Hepatocyte (in vitro differentiated cells): ENCODE measurements around the gene ST8SIA3. TPM values are rescaled to one million over a fixed set of nuclear protein-coding genes. Genes with fewer than 3 reads are reported as not detected.

Experiments used
- DNase-seq: peaks from one replicate; pipeline ENCODE4 v3.0.0-alpha.2; 2016; ENCODE audit warnings: low spot score
- H2AFZ ChIP-seq: fragments of 200-600 bp; sonication (generic); 2 replicates; pipeline ENCODE4 v1.6.0; 2016; ENCODE audit warnings: antibody characterized with exemption, mild to moderate bottlenecking
- H3K27ac ChIP-seq: fragments of 200-600 bp; sonication (generic); 2 replicates; pipeline ENCODE4 v1.5.1; 2016; ENCODE audit warnings: mild to moderate bottlenecking
- H3K27me3 ChIP-seq: fragments of 200-600 bp; sonication (generic); 2 replicates; pipeline ENCODE4 v1.6.1; 2016
- H3K36me3 ChIP-seq: fragments of 200-600 bp; sonication (generic); replicated peaks from 2 replicates; pipeline ENCODE4 v1.5.1; 2016; ENCODE audit warnings: low read depth; ENCODE audit not compliant: insufficient read depth
- H3K4me1 ChIP-seq: fragments of 200-600 bp; sonication (generic); 2 replicates; pipeline ENCODE4 v1.5.1; 2016; ENCODE audit warnings: mild to moderate bottlenecking, moderate library complexity; ENCODE audit not compliant: insufficient read depth
- H3K4me2 ChIP-seq: fragments of 200-600 bp; sonication (generic); 2 replicates; pipeline ENCODE4 v1.6.0; 2016
- H3K4me3 ChIP-seq: fragments of 200-600 bp; sonication (generic); 2 replicates; pipeline ENCODE4 v1.5.1; 2016; ENCODE audit warnings: mild to moderate bottlenecking
- H3K79me2 ChIP-seq: fragments of 200-600 bp; sonication (generic); 2 replicates; pipeline ENCODE4 v1.6.0; 2017; ENCODE audit warnings: mild to moderate bottlenecking
- H3K9me2 ChIP-seq: fragments of 200-600 bp; sonication (generic); replicated peaks from 2 replicates; pipeline ENCODE4 v1.6.0; 2017; ENCODE audit warnings: mild to moderate bottlenecking; ENCODE audit not compliant: insufficient read depth
- H3K9me3 ChIP-seq: fragments of 200-600 bp; sonication (generic); 2 replicates; pipeline ENCODE4 v1.5.1; 2016; ENCODE audit warnings: low read depth, mild to moderate bottlenecking
- H4K20me1 ChIP-seq: fragments of 200-600 bp; sonication (generic); 2 replicates; pipeline ENCODE4 v1.6.0; 2016; ENCODE audit warnings: mild to moderate bottlenecking; ENCODE audit not compliant: insufficient read depth, poor library complexity, severe bottlenecking
- CTCF ChIP-seq: fragments of 200-600 bp; sonication (generic); IDR thresholded peaks from 2 replicates; pipeline ENCODE4 v1.5.1; 2016; ENCODE audit warnings: antibody characterized with exemption, mild to moderate bottlenecking; ENCODE audit not compliant: poor library complexity
- EZH2 ChIP-seq: fragments of 200-600 bp; sonication (generic); IDR thresholded peaks from 2 replicates; pipeline ENCODE4 v1.6.1; 2016; ENCODE audit warnings: antibody characterized with exemption, mild to moderate bottlenecking, borderline replicate concordance
- EZH2phosphoT487 ChIP-seq: fragments of 200-600 bp; sonication (generic); IDR thresholded peaks from one replicate; pipeline ENCODE4 v1.6.1; 2018; ENCODE audit warnings: antibody characterized with exemption, mild to moderate bottlenecking, low read depth, moderate library complexity; ENCODE audit not compliant: unreplicated experiment, severe bottlenecking
- WGBS: methylation state at CpG from one replicate; pipeline ENCODE4 v1.1.6; 2016; ENCODE audit warnings: low lambda C conversion rate; ENCODE audit errors: missing lambda C conversion rate; 5-methylcytosine and 5-hydroxymethylcytosine counted together
- polyA plus RNA-seq: library from polyadenylated mRNA; unstranded; fragments of >200 nt; fragmentation: Nextera tagmentation; extraction: Ambion mirVana; gene quantifications from 2 replicates; pipeline ENCODE4 v1.2.1, GENCODE V29; 2016
- total RNA-seq: library from RNA; depleted of rRNA; stranded (reverse); fragments of >200 nt; gene quantifications from 2 replicates; pipeline ENCODE4 v1.2.3, GENCODE V29; 2014

The ST8SIA3 gene
- total and polyA plus RNA-seq, 2 experiments from 2014 or later = 0.03 TPM; not detected in 1

GRCh38 chr18:57366528-57367081 is 14.2 kb downstream of the ST8SIA3 start:
- H3K27me3 ChIP-seq = no peaks in the 10 kb centered on the region
- no peaks in the 10 kb centered on the region for H3K4me1 ChIP-seq
- H3K9me3 ChIP-seq = no peaks in the 10 kb centered on the region
- H2AFZ ChIP-seq = no peak overlapping the region
- H3K4me3 ChIP-seq = no peak overlapping the region
- 87% methylated on average over 2 of the region's 2 CpGs for WGBS
- no peaks in the 10 kb centered on the region for H3K79me2 ChIP-seq
- H3K27ac ChIP-seq = no peak overlapping the region
- DNase-seq = no peak
- no peaks in the 10 kb centered on the region for H4K20me1 ChIP-seq
- no peaks in the 10 kb centered on the region for H3K36me3 ChIP-seq
- no peaks in the 10 kb centered on the region for H3K9me2 ChIP-seq
- no peak overlapping the region for H3K4me2 ChIP-seq
- no peak for TF ChIP-seq EZH2
- TF ChIP-seq CTCF = no peak
- no peak for TF ChIP-seq EZH2phosphoT487

- no peak overlapping the region for H2AFZ ChIP-seq
- H4K20me1 ChIP-seq = no peaks in the 10 kb centered on the region
- WGBS = 91% methylated on average over 9 of the region's 9 CpGs
- TF ChIP-seq EZH2 (no peak), EZH2phosphoT487 (no peak), CTCF (no peak)
- no peaks in the 10 kb centered on the region for H3K9me3 ChIP-seq
- H3K27me3 ChIP-seq = no peaks in the 10 kb centered on the region
- H3K27ac ChIP-seq = no peak overlapping the region
- H3K36me3 ChIP-seq = no peaks in the 10 kb centered on the region
- no peaks in the 10 kb centered on the region for H3K4me1 ChIP-seq
- no peak for DNase-seq
- no peak overlapping the region for H3K4me3 ChIP-seq
- H3K79me2 ChIP-seq = no peaks in the 10 kb centered on the region
- no peaks in the 10 kb centered on the region for H3K9me2 ChIP-seq
- H3K4me2 ChIP-seq = no peak overlapping the region
These were observed 20.1 kb downstream of the ST8SIA3 start for GRCh38 chr18:57372444-57372843.

- no peaks in the 10 kb centered on the region for H3K4me1 ChIP-seq
- H3K27me3 ChIP-seq = no peaks in the 10 kb centered on the region
- H3K9me3 ChIP-seq = no peaks in the 10 kb centered on the region
- H3K4me3 ChIP-seq = no peak overlapping the region
- H3K9me2 ChIP-seq = no peaks in the 10 kb centered on the region
- H3K27ac ChIP-seq = no peak overlapping the region
- 94% methylated on average over 4 of the region's 4 CpGs for WGBS
- H3K36me3 ChIP-seq = no peaks in the 10 kb centered on the region
- H3K79me2 ChIP-seq = no peaks in the 10 kb centered on the region
- TF ChIP-seq CTCF (no peak), EZH2 (no peak), EZH2phosphoT487 (no peak)
- no peak overlapping the region for H2AFZ ChIP-seq
- no peak for DNase-seq
- no peaks in the 10 kb centered on the region for H4K20me1 ChIP-seq
- H3K4me2 ChIP-seq = no peak overlapping the region
These were observed 20.7 kb downstream of the ST8SIA3 start for GRCh38 chr18:57373017-57373416.

- no peak overlapping the region for H3K4me3 ChIP-seq
- no peaks in the 10 kb centered on the region for H4K20me1 ChIP-seq
- no peaks in the 10 kb centered on the region for H3K9me2 ChIP-seq
- no peak overlapping the region for H3K4me2 ChIP-seq
- no peak overlapping the region for H3K27ac ChIP-seq
- no peaks in the 10 kb centered on the region for H3K27me3 ChIP-seq
- no peaks in the 10 kb centered on the region for H3K79me2 ChIP-seq
- WGBS = 94% methylated on average over 2 of the region's 2 CpGs
- H3K36me3 ChIP-seq = no peaks in the 10 kb centered on the region
- TF ChIP-seq EZH2 (no peak), CTCF (no peak), EZH2phosphoT487 (no peak)
- no peak overlapping the region for H2AFZ ChIP-seq
- no peaks in the 10 kb centered on the region for H3K9me3 ChIP-seq
- H3K4me1 ChIP-seq = no peaks in the 10 kb centered on the region
- DNase-seq = no peak
These were observed 24.1 kb downstream of the ST8SIA3 start for GRCh38 chr18:57376503-57376902.
